NB4 (cell line): Measurements from ENCODE around the gene BOC.

ENCODE experiments used
- DNase-seq: peaks from one replicate; pipeline ENCODE4 v3.0.0; 2010; ENCODE audit warnings: low read depth
- H3K4me3 ChIP-seq: one replicate; pipeline ENCODE4 v1.5.1; 2011; ENCODE audit warnings: mild to moderate bottlenecking, low read depth, low read length, moderate library complexity
- CTCF ChIP-seq: IDR thresholded peaks from one replicate; pipeline ENCODE4 v1.5.1; 2012; ENCODE audit warnings: low read depth, low read length
- MAX ChIP-seq: IDR thresholded peaks from 2 replicates; pipeline ENCODE4 v1.6.1; 2011; ENCODE audit warnings: low read depth, low read length
- MYC ChIP-seq: IDR thresholded peaks from 2 replicates; pipeline ENCODE4 v1.6.1; 2011; ENCODE audit warnings: low read depth, low read length
- POLR2A ChIP-seq: IDR thresholded peaks from 2 replicates; pipeline ENCODE4 v1.6.1; 2011; ENCODE audit warnings: mild to moderate bottlenecking; ENCODE audit not compliant: insufficient read length; ENCODE audit errors: extremely low read depth

The BOC gene

GRCh38 chr3:113174304-113174703 is 37.1 kb upstream of the BOC start:
- no peak for TF ChIP-seq MYC
- no peak for DNase-seq
- no peak overlapping the region for H3K4me3 ChIP-seq

GRCh38 chr3:113174801-113175485 is 36.4 kb upstream of the BOC start:
- TF ChIP-seq MYC (no peak), CTCF (no peak), POLR2A (no peak)
- no peak overlapping the region for H3K4me3 ChIP-seq
- peak; percentile 56 for DNase-seq

GRCh38 chr3:113177526-113177925 is 33.8 kb upstream of the BOC start:
- DNase-seq: no peak
- TF ChIP-seq CTCF (no peak), MYC (no peak), MAX (no peak), POLR2A (no peak)
- no peak overlapping the region for H3K4me3 ChIP-seq

GRCh38 chr3:113179235-113179824 is 32.0 kb upstream of the BOC start:
- H3K4me3 ChIP-seq: no peak overlapping the region
- TF ChIP-seq MAX: no peak
- TF ChIP-seq MYC: no peak
- TF ChIP-seq POLR2A: no peak
- no peak for TF ChIP-seq CTCF
- DNase-seq: no peak

GRCh38 chr3:113183748-113184661 is 27.4 kb upstream of the BOC start:
- no peak overlapping the region for H3K4me3 ChIP-seq
- DNase-seq: peak; percentile 22
- TF ChIP-seq CTCF: no peak
- TF ChIP-seq POLR2A: no peak
- TF ChIP-seq MAX: no peak
- TF ChIP-seq MYC: no peak

GRCh38 chr3:113185194-113185835 is 26.0 kb upstream of the BOC start:
- DNase-seq: no peak
- no peak overlapping the region for H3K4me3 ChIP-seq
- TF ChIP-seq MAX (no peak), MYC (no peak), CTCF (no peak), POLR2A (no peak)
